Measurements from ENCODE around the gene AFF3. TPM values are rescaled to one million over a fixed set of nuclear protein-coding genes. Genes with fewer than 3 reads are reported as not detected.

The AFF3 gene
- total RNA-seq, 4 donors from 2014 or later = 3.1 to 5.0 (median 3.7) TPM

DNA sequence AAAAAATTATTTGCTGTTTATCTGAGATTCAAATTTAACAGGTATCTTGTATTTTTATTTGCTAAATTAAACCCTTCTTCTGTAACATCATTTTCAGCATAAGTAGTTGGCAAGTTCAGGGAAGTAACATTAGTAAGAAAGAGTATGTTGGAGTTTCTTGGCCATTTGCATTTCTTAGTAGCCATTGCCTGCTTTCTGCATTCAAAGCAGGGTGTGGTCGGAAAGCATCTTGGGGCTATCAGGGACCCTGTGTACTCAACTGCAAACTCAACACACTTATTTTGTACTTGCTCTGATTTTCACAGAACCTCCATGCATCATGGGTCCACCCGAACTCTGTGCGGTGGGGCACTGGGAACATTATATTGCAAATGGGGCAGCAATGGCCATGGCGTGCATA is 622.2 kb downstream of the AFF3 start:
- 88% methylated on average over 4 of the region's 4 CpGs for WGBS
- DNase-seq (ENCODE audit: low spot score in 2 of 2) = no peak
- Histone ChIP-seq H3K4me1 (no peaks in the 10 kb centered on the region), H3K36me3 (no peaks in the 10 kb centered on the region), H3K27me3 (no peaks in the 10 kb centered on the region), H3K4me3 (no peak overlapping the region), H3K9me3 (no peaks in the 10 kb centered on the region), H3K27ac (no peak overlapping the region)
- TF ChIP-seq, protein P1, sequence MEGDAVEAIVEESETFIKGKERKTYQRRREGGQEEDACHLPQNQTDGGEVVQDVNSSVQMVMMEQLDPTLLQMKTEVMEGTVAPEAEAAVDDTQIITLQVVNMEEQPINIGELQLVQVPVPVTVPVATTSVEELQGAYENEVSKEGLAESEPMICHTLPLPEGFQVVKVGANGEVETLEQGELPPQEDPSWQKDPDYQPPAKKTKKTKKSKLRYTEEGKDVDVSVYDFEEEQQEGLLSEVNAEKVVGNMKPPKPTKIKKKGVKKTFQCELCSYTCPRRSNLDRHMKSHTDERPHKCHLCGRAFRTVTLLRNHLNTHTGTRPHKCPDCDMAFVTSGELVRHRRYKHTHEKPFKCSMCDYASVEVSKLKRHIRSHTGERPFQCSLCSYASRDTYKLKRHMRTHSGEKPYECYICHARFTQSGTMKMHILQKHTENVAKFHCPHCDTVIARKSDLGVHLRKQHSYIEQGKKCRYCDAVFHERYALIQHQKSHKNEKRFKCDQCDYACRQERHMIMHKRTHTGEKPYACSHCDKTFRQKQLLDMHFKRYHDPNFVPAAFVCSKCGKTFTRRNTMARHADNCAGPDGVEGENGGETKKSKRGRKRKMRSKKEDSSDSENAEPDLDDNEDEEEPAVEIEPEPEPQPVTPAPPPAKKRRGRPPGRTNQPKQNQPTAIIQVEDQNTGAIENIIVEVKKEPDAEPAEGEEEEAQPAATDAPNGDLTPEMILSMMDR (IDR thresholded peaks at IDR 0.05) = no peak
- TF ChIP-seq EP300 (IDR thresholded peaks at IDR 0.05) (no peak), POLR2A (IDR thresholded peaks at IDR 0.05) (no peak), POLR2AphosphoS5 (IDR thresholded peaks at IDR 0.05) (no peak)

DNA sequence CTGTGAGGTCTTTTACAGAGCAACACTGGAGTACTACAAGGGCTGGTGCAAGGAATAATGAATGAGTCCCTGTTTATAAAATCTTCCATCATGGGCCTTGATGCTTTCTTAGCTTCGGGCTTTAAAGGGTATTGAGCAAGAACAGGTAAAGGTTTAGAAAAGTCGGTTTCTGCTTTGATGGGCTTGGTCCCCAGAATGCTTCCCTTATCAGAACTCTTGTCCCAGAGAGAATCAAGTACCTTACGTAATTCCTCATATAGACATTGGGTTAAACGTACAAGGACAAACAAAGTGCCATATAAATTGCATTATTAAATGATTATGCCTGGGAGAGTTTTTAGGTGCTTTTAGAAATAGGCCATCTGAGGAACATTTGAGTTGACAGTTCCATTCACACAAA is 628.0 kb downstream of the AFF3 start:
- WGBS = 91% methylated on average over 4 of the region's 4 CpGs
- no peak overlapping the region for H3K27ac ChIP-seq
- H3K9me3 ChIP-seq = no peaks in the 10 kb centered on the region

DNA sequence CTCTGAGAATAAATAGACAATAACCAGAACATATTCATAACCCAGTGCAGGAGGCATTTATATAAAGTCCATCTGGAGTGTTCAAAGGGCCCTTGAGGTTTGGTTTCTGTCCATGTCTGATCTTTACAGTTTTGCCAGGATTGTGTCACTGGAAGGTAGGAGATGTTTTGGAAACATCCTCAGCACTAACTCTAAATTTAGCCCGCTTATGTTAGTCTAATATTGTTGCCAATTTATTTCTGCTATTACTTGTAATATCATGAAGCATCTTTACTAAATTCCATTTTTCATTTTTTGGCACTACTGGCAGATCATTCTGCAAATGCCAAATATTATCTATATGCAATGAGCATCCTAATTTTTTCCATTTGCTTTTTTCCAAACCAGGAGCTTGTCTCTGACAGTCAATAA is 630.2 kb downstream of the AFF3 start:
- DNase-seq (ENCODE audit: low spot score in 2 of 2) = no peak
- H3K9me3 ChIP-seq = no peaks in the 10 kb centered on the region
- H3K4me1 ChIP-seq = no peaks in the 10 kb centered on the region
- no peak for TF ChIP-seq POLR2AphosphoS5 (IDR thresholded peaks at IDR 0.05)
- TF ChIP-seq, protein P1 (IDR thresholded peaks at IDR 0.05) = no peak
- TF ChIP-seq POLR2A (IDR thresholded peaks at IDR 0.05) = no peak
- TF ChIP-seq EP300 (IDR thresholded peaks at IDR 0.05) = no peak
- no peak overlapping the region for H3K4me3 ChIP-seq
- H3K27me3 ChIP-seq = no peaks in the 10 kb centered on the region
- H3K36me3 ChIP-seq = no peaks in the 10 kb centered on the region
- WGBS = 20% methylated on average over 1 of the region's 1 CpG
- H3K27ac ChIP-seq = no peak overlapping the region

More for the DNA sequence above, 628.0 kb downstream of the AFF3 start:
- H3K4me1 ChIP-seq = no peaks in the 10 kb centered on the region
- H3K27me3 ChIP-seq = no peaks in the 10 kb centered on the region
- TF ChIP-seq, protein P1 (IDR thresholded peaks at IDR 0.05) = no peak
- TF ChIP-seq POLR2AphosphoS5 (IDR thresholded peaks at IDR 0.05) (no peak), POLR2A (IDR thresholded peaks at IDR 0.05) (no peak), EP300 (IDR thresholded peaks at IDR 0.05) (no peak)
- no peaks in the 10 kb centered on the region for H3K36me3 ChIP-seq
- no peak overlapping the region for H3K4me3 ChIP-seq
- no peak for DNase-seq (ENCODE audit: low spot score in 2 of 2)

GRCh38 chr2:99509387-99509786 is 633.0 kb downstream of the AFF3 start:
- Histone ChIP-seq H3K9me3 (no peaks in the 10 kb centered on the region), H3K4me1 (no peaks in the 10 kb centered on the region), H3K27ac (no peak overlapping the region), H3K36me3 (no peaks in the 10 kb centered on the region), H3K27me3 (no peaks in the 10 kb centered on the region), H3K4me3 (no peak overlapping the region)
- 79% methylated on average over 4 of the region's 4 CpGs for WGBS
- TF ChIP-seq POLR2A (IDR thresholded peaks at IDR 0.05) (no peak), POLR2AphosphoS5 (IDR thresholded peaks at IDR 0.05) (no peak), EP300 (IDR thresholded peaks at IDR 0.05) (no peak)
- TF ChIP-seq, protein P1 (IDR thresholded peaks at IDR 0.05) = no peak
- no peak for DNase-seq (ENCODE audit: low spot score in 2 of 2)

GRCh38 chr2:99507937-99508818 is 634.2 kb downstream of the AFF3 start:
- H3K4me1 ChIP-seq = peaks cover 5% of the 10 kb centered on the region
- H3K4me3 ChIP-seq = no peak overlapping the region
- no peaks in the 10 kb centered on the region for H3K27me3 ChIP-seq
- no peak overlapping the region for H3K27ac ChIP-seq
- 85% methylated on average over 7 of the region's 7 CpGs for WGBS
- no peak for DNase-seq (ENCODE audit: low spot score in 2 of 2)
- TF ChIP-seq, protein P1 (IDR thresholded peaks at IDR 0.05) = no peak
- no peak for TF ChIP-seq EP300 (IDR thresholded peaks at IDR 0.05)
- TF ChIP-seq POLR2AphosphoS5 (IDR thresholded peaks at IDR 0.05) = no peak
- no peak for TF ChIP-seq POLR2A (IDR thresholded peaks at IDR 0.05)
- H3K36me3 ChIP-seq = no peaks in the 10 kb centered on the region
- no peaks in the 10 kb centered on the region for H3K9me3 ChIP-seq
